ENCODE data around the gene HERC6.

- TF ChIP-seq CREB1 (IDR thresholded peaks at IDR 0.05; ENCODE audit: low read depth), result no peak
- TF ChIP-seq REST (IDR thresholded peaks at IDR 0.05; ENCODE audit: low read depth), result no peak
- no peak for TF ChIP-seq MAX (IDR thresholded peaks at IDR 0.05)
Observed at GRCh38 chr4:88477229-88477860, 98.7 kb downstream of the HERC6 start.
